Peyer's patch (tissue), 4 donors: Measurements from ENCODE around the gene MMD.

ENCODE experiments used
- POLR2A ChIP-seq, 2 donors: fragments of 450-650 bp; IDR thresholded peaks; one replicate each; pipeline ENCODE4 v1.5.1; 2017; ENCODE audit warnings: antibody characterized with exemption in 2 of 2, mild to moderate bottlenecking in 2 of 2, moderate library complexity in 2 of 2
- TF ChIP-seq, protein P1 (sequence below), 6 experiments: fragments of 450-650 bp in 4 of 6; fragments of 200-600 bp in 2 of 6; sonication (generic) in 1 of 6; IDR thresholded peaks; one replicate each; pipeline ENCODE4 v1.5.1; 2017 to 2019; ENCODE audit warnings: antibody characterized with exemption in 6 of 6, mild to moderate bottlenecking in 3 of 6, moderate library complexity in 1 of 6

DNA sequence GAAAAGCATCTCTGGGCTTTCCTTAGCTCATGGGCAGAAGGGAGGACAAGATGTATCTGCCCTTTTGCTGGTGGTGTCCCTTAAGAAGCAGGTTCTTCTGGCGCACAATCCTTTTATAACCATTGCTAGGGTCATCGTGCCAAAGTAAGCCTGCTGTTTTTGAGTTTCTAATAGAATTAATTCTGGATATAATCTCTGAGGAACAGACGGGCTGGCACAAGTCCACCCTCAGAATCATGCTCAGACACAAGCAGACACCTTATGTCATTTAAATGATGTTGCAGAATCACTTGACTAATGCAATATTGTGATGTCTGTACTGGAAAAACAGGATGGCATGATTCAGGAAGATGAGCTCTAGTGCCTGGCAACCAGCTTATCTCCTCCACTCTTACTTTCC, 18.8 kb upstream of the MMD start:
- TF ChIP-seq, protein P1, sequence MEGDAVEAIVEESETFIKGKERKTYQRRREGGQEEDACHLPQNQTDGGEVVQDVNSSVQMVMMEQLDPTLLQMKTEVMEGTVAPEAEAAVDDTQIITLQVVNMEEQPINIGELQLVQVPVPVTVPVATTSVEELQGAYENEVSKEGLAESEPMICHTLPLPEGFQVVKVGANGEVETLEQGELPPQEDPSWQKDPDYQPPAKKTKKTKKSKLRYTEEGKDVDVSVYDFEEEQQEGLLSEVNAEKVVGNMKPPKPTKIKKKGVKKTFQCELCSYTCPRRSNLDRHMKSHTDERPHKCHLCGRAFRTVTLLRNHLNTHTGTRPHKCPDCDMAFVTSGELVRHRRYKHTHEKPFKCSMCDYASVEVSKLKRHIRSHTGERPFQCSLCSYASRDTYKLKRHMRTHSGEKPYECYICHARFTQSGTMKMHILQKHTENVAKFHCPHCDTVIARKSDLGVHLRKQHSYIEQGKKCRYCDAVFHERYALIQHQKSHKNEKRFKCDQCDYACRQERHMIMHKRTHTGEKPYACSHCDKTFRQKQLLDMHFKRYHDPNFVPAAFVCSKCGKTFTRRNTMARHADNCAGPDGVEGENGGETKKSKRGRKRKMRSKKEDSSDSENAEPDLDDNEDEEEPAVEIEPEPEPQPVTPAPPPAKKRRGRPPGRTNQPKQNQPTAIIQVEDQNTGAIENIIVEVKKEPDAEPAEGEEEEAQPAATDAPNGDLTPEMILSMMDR (IDR thresholded peaks at IDR 0.05) = no peak
- no peak for TF ChIP-seq POLR2A (IDR thresholded peaks at IDR 0.05)
